GM23338 (cell line): ENCODE data around the gene CD276. TPM values are rescaled to one million over a fixed set of nuclear protein-coding genes. Genes with fewer than 3 reads are reported as not detected.
A peak's percentile ranks its signal among the peaks of the same experiment; 100 is the strongest.

Experiments used
- ATAC-seq: fragments of 200-7000 bp; cut with Tn5 transposase; 3 replicates; pipeline ENCODE4 v1.9.1; 2020
- DNase-seq: peaks from one replicate; pipeline ENCODE4 v3.0.0-alpha.2; 2015; ENCODE audit warnings: low spot score
- H2AFZ ChIP-seq: fragments of 200-600 bp; sonication (generic); 2 replicates; pipeline ENCODE4 v1.8.0; 2016; ENCODE audit warnings: antibody characterized with exemption, mild to moderate bottlenecking, moderate library complexity
- H3F3A ChIP-seq: fragments of 200-600 bp; sonication (generic); replicated peaks from 2 replicates; pipeline ENCODE4 v1.8.0; 2017; ENCODE audit warnings: antibody characterized with exemption, mixed run types, low read depth
- H3K27ac ChIP-seq: fragments of 200-600 bp; sonication (generic); 2 replicates; pipeline ENCODE4 v1.6.1; 2016; ENCODE audit warnings: low read depth
- H3K27me3 ChIP-seq: fragments of 200-600 bp; sonication (generic); 2 replicates; pipeline ENCODE4 v1.8.0; 2016; ENCODE audit warnings: mild to moderate bottlenecking, mixed run types, moderate library complexity; ENCODE audit not compliant: insufficient read depth
- H3K36me3 ChIP-seq: fragments of 200-600 bp; sonication (generic); 2 replicates; pipeline ENCODE4 v1.8.0; 2016; ENCODE audit warnings: mild to moderate bottlenecking; ENCODE audit not compliant: insufficient read depth
- H3K4me1 ChIP-seq: fragments of 200-600 bp; sonication (generic); 2 replicates; pipeline ENCODE4 v1.8.0; 2016; ENCODE audit warnings: mild to moderate bottlenecking, moderate library complexity; ENCODE audit not compliant: insufficient read depth
- H3K4me2 ChIP-seq: fragments of 200-600 bp; sonication (generic); 2 replicates; pipeline ENCODE4 v1.7.1; 2017; ENCODE audit warnings: mixed run types
- H3K4me3 ChIP-seq: fragments of 200-600 bp; sonication (generic); 2 replicates; pipeline ENCODE4 v1.6.1; 2016; ENCODE audit warnings: mixed run types
- H3K79me2 ChIP-seq: fragments of 200-600 bp; sonication (generic); replicated peaks from 2 replicates; pipeline ENCODE4 v1.8.0; 2017; ENCODE audit warnings: mild to moderate bottlenecking; ENCODE audit not compliant: insufficient read depth
- H3K9me2 ChIP-seq: fragments of 200-600 bp; sonication (generic); 2 replicates; pipeline ENCODE4 v1.8.0; 2017; ENCODE audit not compliant: insufficient read depth
- H4K20me1 ChIP-seq: fragments of 200-600 bp; sonication (generic); replicated peaks from 2 replicates; pipeline ENCODE4 v1.8.0; 2017; ENCODE audit warnings: mild to moderate bottlenecking; ENCODE audit not compliant: insufficient read depth
- H3K27ac Mint-ChIP-seq: 2 replicates; pipeline ENCODE4 v1.8.0; 2020; ENCODE audit warnings: inconsistent platforms, mild to moderate bottlenecking, moderate library complexity, mixed read lengths
- H3K27me3 Mint-ChIP-seq: 3 replicates; pipeline ENCODE4 v1.8.0; 2022; ENCODE audit warnings: low read depth, mild to moderate bottlenecking, moderate library complexity, mixed read lengths, inconsistent platforms; ENCODE audit not compliant: insufficient read depth, poor library complexity
- H3K36me3 Mint-ChIP-seq: 3 replicates; pipeline ENCODE4 v1.8.0; 2021; ENCODE audit warnings: low read depth, mild to moderate bottlenecking, inconsistent platforms, moderate library complexity, mixed read lengths
- H3K4me1 Mint-ChIP-seq: 3 replicates; pipeline ENCODE4 v1.8.0; 2020; ENCODE audit warnings: mild to moderate bottlenecking, inconsistent platforms, mixed read lengths
- H3K4me3 Mint-ChIP-seq: 3 replicates; pipeline ENCODE4 v1.8.0; 2021; ENCODE audit warnings: moderate library complexity, mild to moderate bottlenecking, inconsistent platforms, mixed read lengths
- H3K9me3 Mint-ChIP-seq: 3 replicates; pipeline ENCODE4 v1.8.0; 2020; ENCODE audit warnings: moderate library complexity, mild to moderate bottlenecking, inconsistent platforms, mixed read lengths
- CREB1 ChIP-seq: fragments of 250-450 bp; sonication (Bioruptor Pico); IDR thresholded peaks from 2 replicates; pipeline ENCODE4 v1.5.0; 2020; ENCODE audit warnings: low read depth, mild to moderate bottlenecking, moderate library complexity
- EZH2 ChIP-seq: fragments of 200-600 bp; sonication (generic); IDR thresholded peaks from one replicate; pipeline ENCODE4 v1.8.0; 2017; ENCODE audit warnings: antibody characterized with exemption, mild to moderate bottlenecking, low read depth; ENCODE audit not compliant: unreplicated experiment
- EZH2phosphoT487 ChIP-seq: fragments of 200-600 bp; sonication (generic); IDR thresholded peaks from one replicate; pipeline ENCODE4 v1.8.1; 2018; ENCODE audit warnings: antibody characterized with exemption; ENCODE audit not compliant: unreplicated experiment
- JUNB ChIP-seq: IDR thresholded peaks from one replicate; pipeline ENCODE4 v1.6.1; 2016; ENCODE audit warnings: antibody characterized with exemption; ENCODE audit not compliant: unreplicated experiment
- NANOG ChIP-seq: IDR thresholded peaks from 2 replicates; pipeline ENCODE4 v1.6.1; 2016; ENCODE audit warnings: antibody characterized with exemption, borderline replicate concordance
- POLR2AphosphoS5 ChIP-seq: IDR thresholded peaks from 2 replicates; pipeline ENCODE4 v1.6.1; 2016; ENCODE audit warnings: antibody characterized with exemption, low read depth
- ZNF331 ChIP-seq: fragments of 250-450 bp; sonication (Bioruptor Pico); IDR thresholded peaks from 2 replicates; pipeline ENCODE4 v1.5.0; 2020; ENCODE audit warnings: low read depth, mild to moderate bottlenecking, moderate library complexity
- polyA plus RNA-seq: library from polyadenylated mRNA; unstranded; fragments of >200 nt; fragmentation: Nextera tagmentation; extraction: Ambion mirVana; gene quantifications from 2 replicates; pipeline ENCODE4 v1.2.1, GENCODE V29; 2016
- total RNA-seq: library from RNA; depleted of rRNA; stranded (reverse); fragments of >200 nt; shearing (Covaris generic); gene quantifications from 2 replicates; pipeline ENCODE4 v1.2.3, GENCODE V29; 2014
- TF ChIP-seq, protein P1 (sequence below): IDR thresholded peaks from one replicate; pipeline ENCODE4 v1.6.1; 2018; ENCODE audit warnings: antibody characterized with exemption; ENCODE audit not compliant: unreplicated experiment
- TF ChIP-seq, protein P2 (sequence below): IDR thresholded peaks from 2 replicates; pipeline ENCODE4 v1.6.1; 2016; ENCODE audit warnings: antibody characterized with exemption
- TF ChIP-seq, protein P3 (sequence below), 2 experiments: fragments of 200-600 bp in 1 of 2; sonication (generic) in 1 of 2; conservative IDR thresholded peaks; 2 replicates each; pipeline versions ENCODE4 v1.5.1 to v1.6.1; 2016 to 2017; ENCODE audit warnings: antibody characterized with exemption in 2 of 2, low read depth in 2 of 2, mild to moderate bottlenecking in 2 of 2, moderate library complexity in 1 of 2

The CD276 gene
- total and polyA plus RNA-seq, 2 experiments from 2014 or later = 60.9 to 158 TPM

DNA sequence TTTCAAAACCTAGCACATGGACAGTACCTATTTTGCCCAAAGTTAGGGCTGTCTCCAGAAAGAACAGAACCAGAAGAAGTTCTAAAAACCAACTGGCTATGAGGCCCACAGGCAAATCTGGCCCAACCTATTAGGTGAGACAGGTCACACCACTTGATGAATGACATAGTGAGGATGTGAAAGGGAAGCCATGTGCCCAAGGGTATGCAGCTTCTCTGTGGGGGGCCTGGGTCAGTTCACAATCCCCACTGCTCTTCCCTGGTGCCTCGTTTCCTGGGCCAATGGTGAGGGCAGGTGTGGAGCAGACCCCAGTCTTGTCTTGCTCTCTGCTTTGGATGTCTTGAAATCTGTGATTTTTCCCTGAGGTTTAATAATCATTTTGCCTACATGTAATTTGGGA lies 60.1 kb downstream of the CD276 start:
- H3K4me3 Mint-ChIP-seq = no peak overlapping the region
- no peaks in the 10 kb centered on the region for H4K20me1 ChIP-seq
- H3K27me3 Mint-ChIP-seq = peaks cover 19% of the 10 kb centered on the region
- no peaks in the 10 kb centered on the region for H3K79me2 ChIP-seq
- peak; percentile 41 for ATAC-seq
- no peaks in the 10 kb centered on the region for H3K9me3 Mint-ChIP-seq
- H3K27me3 ChIP-seq = no peaks in the 10 kb centered on the region
- no peaks in the 10 kb centered on the region for H3F3A ChIP-seq
- H3K36me3 ChIP-seq = no peaks in the 10 kb centered on the region
- TF ChIP-seq EZH2phosphoT487 (no peak), POLR2AphosphoS5 (no peak), CREB1 (CRISPR knock-in tag) (no peak), ZNF331 (CRISPR knock-in tag) (no peak), NANOG (no peak), JUNB (no peak), EZH2 (no peak)
- TF ChIP-seq, protein P1, sequence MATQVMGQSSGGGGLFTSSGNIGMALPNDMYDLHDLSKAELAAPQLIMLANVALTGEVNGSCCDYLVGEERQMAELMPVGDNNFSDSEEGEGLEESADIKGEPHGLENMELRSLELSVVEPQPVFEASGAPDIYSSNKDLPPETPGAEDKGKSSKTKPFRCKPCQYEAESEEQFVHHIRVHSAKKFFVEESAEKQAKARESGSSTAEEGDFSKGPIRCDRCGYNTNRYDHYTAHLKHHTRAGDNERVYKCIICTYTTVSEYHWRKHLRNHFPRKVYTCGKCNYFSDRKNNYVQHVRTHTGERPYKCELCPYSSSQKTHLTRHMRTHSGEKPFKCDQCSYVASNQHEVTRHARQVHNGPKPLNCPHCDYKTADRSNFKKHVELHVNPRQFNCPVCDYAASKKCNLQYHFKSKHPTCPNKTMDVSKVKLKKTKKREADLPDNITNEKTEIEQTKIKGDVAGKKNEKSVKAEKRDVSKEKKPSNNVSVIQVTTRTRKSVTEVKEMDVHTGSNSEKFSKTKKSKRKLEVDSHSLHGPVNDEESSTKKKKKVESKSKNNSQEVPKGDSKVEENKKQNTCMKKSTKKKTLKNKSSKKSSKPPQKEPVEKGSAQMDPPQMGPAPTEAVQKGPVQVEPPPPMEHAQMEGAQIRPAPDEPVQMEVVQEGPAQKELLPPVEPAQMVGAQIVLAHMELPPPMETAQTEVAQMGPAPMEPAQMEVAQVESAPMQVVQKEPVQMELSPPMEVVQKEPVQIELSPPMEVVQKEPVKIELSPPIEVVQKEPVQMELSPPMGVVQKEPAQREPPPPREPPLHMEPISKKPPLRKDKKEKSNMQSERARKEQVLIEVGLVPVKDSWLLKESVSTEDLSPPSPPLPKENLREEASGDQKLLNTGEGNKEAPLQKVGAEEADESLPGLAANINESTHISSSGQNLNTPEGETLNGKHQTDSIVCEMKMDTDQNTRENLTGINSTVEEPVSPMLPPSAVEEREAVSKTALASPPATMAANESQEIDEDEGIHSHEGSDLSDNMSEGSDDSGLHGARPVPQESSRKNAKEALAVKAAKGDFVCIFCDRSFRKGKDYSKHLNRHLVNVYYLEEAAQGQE = no peak
- TF ChIP-seq, protein P2, sequence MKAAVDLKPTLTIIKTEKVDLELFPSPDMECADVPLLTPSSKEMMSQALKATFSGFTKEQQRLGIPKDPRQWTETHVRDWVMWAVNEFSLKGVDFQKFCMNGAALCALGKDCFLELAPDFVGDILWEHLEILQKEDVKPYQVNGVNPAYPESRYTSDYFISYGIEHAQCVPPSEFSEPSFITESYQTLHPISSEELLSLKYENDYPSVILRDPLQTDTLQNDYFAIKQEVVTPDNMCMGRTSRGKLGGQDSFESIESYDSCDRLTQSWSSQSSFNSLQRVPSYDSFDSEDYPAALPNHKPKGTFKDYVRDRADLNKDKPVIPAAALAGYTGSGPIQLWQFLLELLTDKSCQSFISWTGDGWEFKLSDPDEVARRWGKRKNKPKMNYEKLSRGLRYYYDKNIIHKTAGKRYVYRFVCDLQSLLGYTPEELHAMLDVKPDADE = no peak
- no peak overlapping the region for H2AFZ ChIP-seq
- peak overlapping the region; percentile 31; the same call in 1 of the 2 replicates for H3K4me2 ChIP-seq
- H3K4me1 ChIP-seq = peaks cover 16% of the 10 kb centered on the region
- H3K36me3 Mint-ChIP-seq = no peaks in the 10 kb centered on the region
- H3K9me2 ChIP-seq = no peaks in the 10 kb centered on the region
- no peak overlapping the region for H3K4me3 ChIP-seq
- peaks cover 45% of the 10 kb centered on the region for H3K4me1 Mint-ChIP-seq
- DNase-seq = peak; percentile 57
- no peak overlapping the region for H3K27ac ChIP-seq
- no peak overlapping the region for H3K27ac Mint-ChIP-seq

DNA sequence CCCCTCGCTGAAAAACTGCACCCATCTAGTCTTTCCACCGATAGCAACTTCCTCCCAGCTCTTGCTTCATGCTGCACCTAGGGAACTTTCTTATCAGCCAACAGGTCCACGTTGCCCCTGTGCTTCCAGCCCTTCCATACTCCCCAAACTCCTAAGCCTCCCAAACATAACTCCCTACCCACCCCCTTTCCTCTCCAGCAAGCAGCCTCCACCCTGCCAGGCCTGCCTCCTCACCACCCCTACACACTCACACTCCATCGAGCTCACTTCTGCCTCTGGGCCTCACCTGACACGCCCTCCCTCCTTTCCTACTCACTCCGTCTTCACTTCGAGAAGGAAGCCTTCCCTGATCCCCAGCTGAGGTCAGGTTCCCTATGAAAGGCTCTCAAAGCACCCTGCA lies 60.9 kb downstream of the CD276 start:
- H3K27me3 Mint-ChIP-seq = peaks cover 19% of the 10 kb centered on the region
- Histone ChIP-seq H3K4me1 (peaks cover 16% of the 10 kb centered on the region), H3K79me2 (no peaks in the 10 kb centered on the region), H4K20me1 (no peaks in the 10 kb centered on the region), H3K27me3 (no peaks in the 10 kb centered on the region), H3K9me2 (no peaks in the 10 kb centered on the region), H3K4me2 (no peak overlapping the region), H3F3A (no peaks in the 10 kb centered on the region), H2AFZ (no peak overlapping the region), H3K36me3 (no peaks in the 10 kb centered on the region), H3K27ac (no peak overlapping the region), H3K4me3 (no peak overlapping the region)
- ATAC-seq = peak; percentile 18; the same call in 2 of the 3 replicates
- H3K36me3 Mint-ChIP-seq = no peaks in the 10 kb centered on the region
- H3K4me1 Mint-ChIP-seq = peaks cover 45% of the 10 kb centered on the region
- no peak overlapping the region for H3K27ac Mint-ChIP-seq
- no peak for DNase-seq
- H3K4me3 Mint-ChIP-seq = no peak overlapping the region
- no peaks in the 10 kb centered on the region for H3K9me3 Mint-ChIP-seq
- TF ChIP-seq, protein P2 = no peak
- TF ChIP-seq, protein P3, sequence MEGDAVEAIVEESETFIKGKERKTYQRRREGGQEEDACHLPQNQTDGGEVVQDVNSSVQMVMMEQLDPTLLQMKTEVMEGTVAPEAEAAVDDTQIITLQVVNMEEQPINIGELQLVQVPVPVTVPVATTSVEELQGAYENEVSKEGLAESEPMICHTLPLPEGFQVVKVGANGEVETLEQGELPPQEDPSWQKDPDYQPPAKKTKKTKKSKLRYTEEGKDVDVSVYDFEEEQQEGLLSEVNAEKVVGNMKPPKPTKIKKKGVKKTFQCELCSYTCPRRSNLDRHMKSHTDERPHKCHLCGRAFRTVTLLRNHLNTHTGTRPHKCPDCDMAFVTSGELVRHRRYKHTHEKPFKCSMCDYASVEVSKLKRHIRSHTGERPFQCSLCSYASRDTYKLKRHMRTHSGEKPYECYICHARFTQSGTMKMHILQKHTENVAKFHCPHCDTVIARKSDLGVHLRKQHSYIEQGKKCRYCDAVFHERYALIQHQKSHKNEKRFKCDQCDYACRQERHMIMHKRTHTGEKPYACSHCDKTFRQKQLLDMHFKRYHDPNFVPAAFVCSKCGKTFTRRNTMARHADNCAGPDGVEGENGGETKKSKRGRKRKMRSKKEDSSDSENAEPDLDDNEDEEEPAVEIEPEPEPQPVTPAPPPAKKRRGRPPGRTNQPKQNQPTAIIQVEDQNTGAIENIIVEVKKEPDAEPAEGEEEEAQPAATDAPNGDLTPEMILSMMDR (conservative IDR thresholded peaks at IDR 0.05; ENCODE audit: low read depth in 2 of 2) = no peak
- TF ChIP-seq, protein P1 = no peak
- TF ChIP-seq ZNF331 (CRISPR knock-in tag) (no peak), POLR2AphosphoS5 (no peak)
